Endodermal cell (in vitro differentiated cells): ENCODE data around the gene DDC. TPM values are rescaled to one million over a fixed set of nuclear protein-coding genes. Genes with fewer than 3 reads are reported as not detected.

Experiments
- DNase-seq: peaks from one replicate; pipeline ENCODE4 v3.0.0-alpha.2; 2017
- H3K27ac ChIP-seq: 2 replicates; pipeline ENCODE4 v1.5.1; 2013; ENCODE audit warnings: mild to moderate bottlenecking, low read depth, low read length, moderate library complexity
- H3K27me3 ChIP-seq: 2 replicates; pipeline ENCODE4 v1.6.1; 2013; ENCODE audit warnings: mild to moderate bottlenecking, low read length, moderate library complexity; ENCODE audit not compliant: insufficient read depth, control insufficient read depth, poor library complexity, severe bottlenecking
- H3K36me3 ChIP-seq: 2 replicates; pipeline ENCODE4 v1.7.0; 2013; ENCODE audit warnings: mild to moderate bottlenecking, low read length, moderate library complexity; ENCODE audit not compliant: control insufficient read depth, insufficient read depth
- H3K4me1 ChIP-seq: one replicate; pipeline ENCODE4 v1.7.0; 2013; ENCODE audit warnings: low read length; ENCODE audit not compliant: control insufficient read depth, insufficient read depth
- H3K4me3 ChIP-seq: 2 replicates; pipeline ENCODE4 v1.5.1; 2013; ENCODE audit warnings: mild to moderate bottlenecking, low read length, moderate library complexity
- H3K9ac ChIP-seq: 2 replicates; pipeline ENCODE4 v1.6.1; 2013; ENCODE audit warnings: mild to moderate bottlenecking, low read length, moderate library complexity; ENCODE audit not compliant: poor library complexity, severe bottlenecking; ENCODE audit errors: extremely low read depth
- H3K9me3 ChIP-seq: 2 replicates; pipeline ENCODE4 v1.6.1; 2013; ENCODE audit warnings: mild to moderate bottlenecking, low read length, moderate library complexity; ENCODE audit not compliant: control insufficient read depth
- H3K27ac Mint-ChIP-seq: 2 replicates; pipeline ENCODE4 v1.8.0; 2020; ENCODE audit warnings: mixed read lengths
- H3K27me3 Mint-ChIP-seq: 2 replicates; pipeline ENCODE4 v1.8.0; 2021; ENCODE audit warnings: mild to moderate bottlenecking, mixed read lengths; ENCODE audit not compliant: insufficient read depth
- H3K36me3 Mint-ChIP-seq: 2 replicates; pipeline ENCODE4 v1.8.0; 2020; ENCODE audit warnings: low read depth, mixed read lengths
- H3K4me1 Mint-ChIP-seq: 2 replicates; pipeline ENCODE4 v1.8.0; 2020; ENCODE audit warnings: mixed read lengths
- H3K4me3 Mint-ChIP-seq: 2 replicates; pipeline ENCODE4 v1.8.0; 2020; ENCODE audit warnings: mild to moderate bottlenecking, moderate library complexity, mixed read lengths
- H3K9me3 Mint-ChIP-seq: 2 replicates; pipeline ENCODE4 v1.8.0; 2020; ENCODE audit warnings: mild to moderate bottlenecking, mixed read lengths
- WGBS, 2 experiments: methylation state at CpG; one replicate each; pipeline versions ENCODE4 v1.1.5 to v1.1.7; 2013; ENCODE audit warnings: missing lambda C conversion rate in 2 of 2, mixed read lengths in 1 of 2; ENCODE audit not compliant: insufficient coverage in 1 of 2, insufficient read length in 1 of 2; 5-methylcytosine and 5-hydroxymethylcytosine counted together
- total RNA-seq, 2 donors: library from RNA; stranded (reverse); fragmentation: NEBNext Ultra II Directional in 1 of 2; extraction: Animal tissue kit (Norgen Biotek cat#: 25700) in 1 of 2; gene quantifications; 2 replicates in 1 of 2; 3 replicates in 1 of 2; pipeline ENCODE4 v1.2.1, GENCODE V29; 2021
- TF ChIP-seq, protein P1 (sequence below): fragments of 200-600 bp; sonication (generic); conservative IDR thresholded peaks from 2 replicates; pipeline ENCODE4 v1.5.0; 2021; ENCODE audit warnings: antibody characterized with exemption, mild to moderate bottlenecking

The DDC gene
- total RNA-seq, 2 donors from 2014 or later = 1.1 TPM

DNA sequence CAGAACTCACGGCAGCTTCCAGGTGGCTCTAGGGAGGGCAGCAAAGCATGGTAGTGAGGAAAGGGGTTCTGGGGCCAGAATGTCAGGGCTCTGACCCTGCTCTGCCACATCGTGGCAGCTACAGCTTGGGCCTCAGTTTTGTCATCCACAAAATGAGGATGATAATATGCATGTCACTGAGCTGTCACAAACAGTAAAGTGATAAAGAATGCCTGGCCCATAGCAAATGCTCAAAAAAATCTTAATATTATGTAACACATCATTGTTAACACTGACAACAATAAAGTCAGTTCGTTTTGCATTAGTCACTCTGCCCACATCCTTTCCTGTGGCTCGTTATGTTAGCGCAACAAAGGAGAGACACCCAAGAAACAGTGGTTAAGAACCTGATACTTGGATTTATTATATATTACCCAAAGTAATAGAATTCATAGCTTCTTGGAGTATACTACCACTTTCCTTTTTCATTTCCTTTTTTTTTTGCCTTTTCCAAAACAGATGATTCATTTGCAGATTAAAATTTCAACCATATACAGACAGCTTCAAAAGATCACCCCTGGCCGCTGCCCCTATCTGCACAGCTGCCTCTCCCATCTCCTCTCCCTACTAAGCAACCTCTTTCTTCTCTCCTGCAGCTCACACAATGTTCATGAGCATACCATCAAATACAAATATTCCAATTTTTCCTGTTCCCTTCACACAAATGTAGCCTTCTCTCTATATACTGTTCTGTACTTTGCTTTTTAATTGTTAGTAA lies 45.5 kb upstream of the DDC start:
- Mint-ChIP-seq H3K9me3 (no peaks in the 10 kb centered on the region), H3K27me3 (no peaks in the 10 kb centered on the region), H3K36me3 (peaks cover 74% of the 10 kb centered on the region), H3K27ac (no peak overlapping the region), H3K4me1 (no peaks in the 10 kb centered on the region), H3K4me3 (no peak overlapping the region)
- Histone ChIP-seq H3K9me3 (no peaks in the 10 kb centered on the region), H3K4me3 (no peak overlapping the region), H3K9ac (no peak overlapping the region), H3K27ac (no peak overlapping the region), H3K4me1 (no peaks in the 10 kb centered on the region), H3K36me3 (peaks cover 87% of the 10 kb centered on the region), H3K27me3 (no peaks in the 10 kb centered on the region)
- TF ChIP-seq, protein P1, sequence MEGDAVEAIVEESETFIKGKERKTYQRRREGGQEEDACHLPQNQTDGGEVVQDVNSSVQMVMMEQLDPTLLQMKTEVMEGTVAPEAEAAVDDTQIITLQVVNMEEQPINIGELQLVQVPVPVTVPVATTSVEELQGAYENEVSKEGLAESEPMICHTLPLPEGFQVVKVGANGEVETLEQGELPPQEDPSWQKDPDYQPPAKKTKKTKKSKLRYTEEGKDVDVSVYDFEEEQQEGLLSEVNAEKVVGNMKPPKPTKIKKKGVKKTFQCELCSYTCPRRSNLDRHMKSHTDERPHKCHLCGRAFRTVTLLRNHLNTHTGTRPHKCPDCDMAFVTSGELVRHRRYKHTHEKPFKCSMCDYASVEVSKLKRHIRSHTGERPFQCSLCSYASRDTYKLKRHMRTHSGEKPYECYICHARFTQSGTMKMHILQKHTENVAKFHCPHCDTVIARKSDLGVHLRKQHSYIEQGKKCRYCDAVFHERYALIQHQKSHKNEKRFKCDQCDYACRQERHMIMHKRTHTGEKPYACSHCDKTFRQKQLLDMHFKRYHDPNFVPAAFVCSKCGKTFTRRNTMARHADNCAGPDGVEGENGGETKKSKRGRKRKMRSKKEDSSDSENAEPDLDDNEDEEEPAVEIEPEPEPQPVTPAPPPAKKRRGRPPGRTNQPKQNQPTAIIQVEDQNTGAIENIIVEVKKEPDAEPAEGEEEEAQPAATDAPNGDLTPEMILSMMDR = no peak
- no peak for DNase-seq
- 86 to 90% methylated on average over 4 to 6 of the region's 6 CpGs for WGBS, 2 experiments

DNA sequence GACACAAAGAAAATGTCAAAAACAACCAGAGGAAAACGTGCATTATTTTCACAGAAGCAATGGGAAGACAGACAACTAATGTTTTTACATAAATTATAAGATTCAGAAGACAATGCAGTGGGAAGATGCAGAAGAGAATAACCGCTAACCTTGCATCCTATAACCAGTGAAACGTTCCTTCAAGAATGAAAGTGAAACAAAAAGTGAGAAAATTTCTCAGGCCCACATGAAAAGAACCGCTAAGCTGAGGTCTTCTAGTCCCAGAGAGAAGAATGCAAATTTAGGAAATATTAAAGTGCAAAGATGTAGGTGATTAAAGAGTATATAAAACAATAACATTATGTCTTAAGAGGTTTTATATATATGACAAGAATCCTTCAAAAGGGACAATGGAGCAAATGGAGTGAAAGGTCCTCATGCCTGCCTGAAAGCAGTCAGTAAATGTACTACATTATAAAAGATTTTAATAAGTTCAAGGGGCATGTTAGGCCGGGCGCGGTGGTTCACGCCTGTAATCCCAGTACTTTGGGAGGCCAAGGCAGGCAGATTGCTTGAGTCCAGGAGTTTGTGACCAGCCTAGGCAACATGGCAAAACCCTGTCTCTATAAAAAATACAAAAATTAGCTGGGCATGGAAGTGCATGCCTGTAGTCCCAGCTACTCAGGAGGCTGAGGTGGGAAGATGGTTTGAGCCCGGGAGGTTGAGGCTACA lies 43.1 kb upstream of the DDC start:
- WGBS, 2 experiments = 81 to 86% methylated on average over 8 to 9 of the region's 9 CpGs
- H3K9ac ChIP-seq = no peak overlapping the region
- no peaks in the 10 kb centered on the region for H3K9me3 ChIP-seq
- Mint-ChIP-seq H3K36me3 (peaks cover 70% of the 10 kb centered on the region), H3K27me3 (no peaks in the 10 kb centered on the region), H3K27ac (no peak overlapping the region), H3K4me3 (no peak overlapping the region), H3K9me3 (no peaks in the 10 kb centered on the region), H3K4me1 (no peaks in the 10 kb centered on the region)
- H3K27ac ChIP-seq = no peak overlapping the region
- H3K36me3 ChIP-seq = peaks cover 94% of the 10 kb centered on the region
- no peak overlapping the region for H3K4me3 ChIP-seq
- TF ChIP-seq, protein P1 = no peak
- no peaks in the 10 kb centered on the region for H3K4me1 ChIP-seq
- DNase-seq = no peak
- H3K27me3 ChIP-seq = no peaks in the 10 kb centered on the region

DNA sequence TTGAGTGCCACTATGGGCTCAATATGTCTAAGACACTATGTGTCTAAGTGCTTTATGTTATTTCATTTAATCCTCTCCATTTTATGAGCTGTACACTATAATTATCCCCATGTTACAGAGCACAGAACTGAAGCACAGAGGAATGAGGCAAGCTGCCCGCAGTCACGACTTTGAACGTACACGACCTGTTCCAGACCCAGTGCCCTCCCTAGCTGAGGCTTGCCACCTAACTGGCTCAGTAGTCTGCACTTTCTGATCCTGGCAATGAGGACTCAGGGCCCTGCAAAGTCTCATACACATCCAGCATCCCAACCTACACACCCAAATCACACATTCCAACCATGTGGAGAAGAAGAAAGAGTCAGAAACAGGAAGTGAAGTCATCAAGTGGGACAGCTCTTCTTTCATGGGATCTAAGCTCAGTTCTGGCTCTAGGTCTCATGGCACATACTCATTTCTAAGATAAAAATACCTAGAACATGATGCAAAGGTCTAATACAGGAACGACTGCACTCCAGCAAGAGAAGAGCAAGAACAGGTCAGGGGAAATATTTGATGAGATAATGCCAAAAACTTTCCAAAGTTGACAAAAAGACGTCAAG lies 42.4 kb upstream of the DDC start:
- no peak overlapping the region for H3K27ac ChIP-seq
- no peak overlapping the region for H3K4me3 ChIP-seq
- H3K4me1 ChIP-seq = no peaks in the 10 kb centered on the region
- H3K27me3 ChIP-seq = no peaks in the 10 kb centered on the region
- Mint-ChIP-seq H3K9me3 (no peaks in the 10 kb centered on the region), H3K27ac (no peak overlapping the region), H3K36me3 (peaks cover 70% of the 10 kb centered on the region), H3K27me3 (no peaks in the 10 kb centered on the region), H3K4me1 (no peaks in the 10 kb centered on the region), H3K4me3 (no peak overlapping the region)
- 96% methylated on average over 3 to 6 of the region's 6 CpGs for WGBS, 2 experiments
- no peak for DNase-seq
- peaks cover 94% of the 10 kb centered on the region for H3K36me3 ChIP-seq
- TF ChIP-seq, protein P1 = no peak
- H3K9ac ChIP-seq = no peak overlapping the region
- no peaks in the 10 kb centered on the region for H3K9me3 ChIP-seq
